Thymus (tissue), 11 donors: ENCODE measurements around the gene PHF2. TPM values are rescaled to one million over a fixed set of nuclear protein-coding genes. Genes with fewer than 3 reads are reported as not detected.
A peak's percentile ranks its signal among the peaks of the same experiment; 100 is the strongest.

Experiments
- DNase-seq, 9 donors: peaks; one replicate each; pipeline ENCODE4 v3.0.0-alpha.2; 2013; ENCODE audit warnings: low spot score in 9 of 9, low read depth in 6 of 9, missing footprints in 1 of 9
- H3K27ac ChIP-seq, 2 donors: one replicate each; pipeline ENCODE4 v1.5.1; 2013; ENCODE audit warnings: control low read depth in 1 of 2, low read depth in 1 of 2, low read length in 1 of 2, mild to moderate bottlenecking in 1 of 2, moderate library complexity in 1 of 2
- H3K27me3 ChIP-seq, 2 donors: one replicate each; pipeline ENCODE4 v1.5.1; 2013; ENCODE audit warnings: low read length in 1 of 2; ENCODE audit not compliant: control insufficient read depth in 2 of 2, insufficient read depth in 1 of 2
- H3K36me3 ChIP-seq, 2 donors: one replicate each; pipeline ENCODE4 v1.5.1; 2013; ENCODE audit warnings: low read length in 1 of 2, mild to moderate bottlenecking in 1 of 2, moderate library complexity in 1 of 2; ENCODE audit not compliant: control insufficient read depth in 2 of 2, insufficient read depth in 2 of 2
- H3K4me1 ChIP-seq, 2 donors: one replicate each; pipeline ENCODE4 v1.5.1; 2013; ENCODE audit warnings: low read length in 2 of 2; ENCODE audit not compliant: control insufficient read depth in 2 of 2, insufficient read depth in 2 of 2
- H3K4me3 ChIP-seq, 2 donors: one replicate each; pipeline ENCODE4 v1.5.1; 2013; ENCODE audit warnings: low read length in 2 of 2, control low read depth in 1 of 2, mild to moderate bottlenecking in 1 of 2
- H3K9me3 ChIP-seq, 2 donors: one replicate each; pipeline ENCODE4 v1.5.1; 2013; ENCODE audit warnings: low read length in 1 of 2, mild to moderate bottlenecking in 1 of 2; ENCODE audit not compliant: control insufficient read depth in 2 of 2, insufficient read depth in 1 of 2
- WGBS: extraction: QIAGEN DNeasy Blood & Tissue Kit; methylation state at CpG from one replicate; pipeline ENCODE4 v1.1.7; 2013; 5-methylcytosine and 5-hydroxymethylcytosine counted together
- polyA plus RNA-seq: library from polyadenylated mRNA; stranded (reverse); fragments of 200-250 nt; gene quantifications from one replicate; pipeline ENCODE4 v1.2.3, GENCODE V29; 2013
- total RNA-seq: library from RNA; stranded (reverse); fragments of 120-200 nt; gene quantifications from one replicate; pipeline ENCODE4 v1.2.4, GENCODE V29; 2013
- donor health status: healthy.

PHF2 gene
- total and polyA plus RNA-seq, 2 donors = 13.6 to 26.8 TPM

- 96% methylated on average over 3 of the region's 3 CpGs for WGBS
Measured at GRCh38 chr9:93623753-93624152, 47.4 kb downstream of the PHF2 start.

DNA sequence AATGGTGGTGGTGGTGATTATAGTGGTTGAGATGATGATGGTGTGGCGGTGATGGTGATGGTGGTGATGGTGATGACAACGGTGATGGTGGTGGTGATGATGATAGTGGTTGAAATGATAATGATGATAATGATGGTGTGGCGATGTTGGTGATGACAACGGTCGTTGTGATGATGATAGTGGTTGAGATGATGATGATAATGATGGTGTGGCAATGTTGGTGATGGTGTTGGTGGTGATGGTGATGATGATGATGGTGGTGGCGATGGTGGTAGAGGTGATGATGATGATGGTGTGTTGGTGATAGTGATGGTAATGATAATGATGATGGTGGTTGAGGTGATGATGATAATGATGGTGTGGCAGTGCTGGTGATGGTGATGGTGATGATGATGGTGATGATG, 48.0 kb downstream of the PHF2 start:
- H3K36me3 ChIP-seq = no peaks in the 10 kb centered on the region
- H3K27ac ChIP-seq = no peak overlapping the region
- DNase-seq = no peak
- H3K27me3 ChIP-seq = no peaks in the 10 kb centered on the region
- peaks cover 0 to 4% of the 10 kb centered on the region in 2 donors for H3K9me3 ChIP-seq
- H3K4me1 ChIP-seq = no peaks in the 10 kb centered on the region
- WGBS = 96% methylated on average over 6 of the region's 6 CpGs
- no peak overlapping the region for H3K4me3 ChIP-seq

More at GRCh38 chr9:93623753-93624152, 47.4 kb downstream of the PHF2 start:
- DNase-seq = no peak
- H3K9me3 ChIP-seq = peaks cover 0 to 4% of the 10 kb centered on the region in 2 donors
- no peaks in the 10 kb centered on the region for H3K36me3 ChIP-seq
- H3K4me3 ChIP-seq = no peak overlapping the region
- no peak overlapping the region for H3K27ac ChIP-seq
- no peaks in the 10 kb centered on the region for H3K4me1 ChIP-seq
- no peaks in the 10 kb centered on the region for H3K27me3 ChIP-seq

DNA sequence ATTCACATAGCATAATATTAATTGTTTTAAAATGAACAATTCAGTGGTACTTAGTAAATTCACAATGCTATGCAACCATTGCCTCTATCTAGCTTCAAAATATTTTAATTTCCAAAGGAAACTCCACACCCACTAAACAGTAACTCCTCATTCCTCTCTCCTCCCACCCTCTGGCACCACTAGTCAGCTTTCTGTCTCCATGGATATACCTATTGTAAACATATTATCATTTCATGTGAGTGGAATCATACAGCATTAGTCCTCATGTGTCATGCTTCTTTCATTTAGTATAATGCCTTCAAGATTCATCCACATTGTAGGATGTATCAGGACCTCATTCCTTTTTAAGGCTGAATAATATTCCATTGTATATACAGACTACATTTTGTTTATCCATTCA, 48.6 kb downstream of the PHF2 start:
- H3K9me3 ChIP-seq = peaks cover 0 to 4% of the 10 kb centered on the region in 2 donors
- no peak for DNase-seq
- no peak overlapping the region for H3K4me3 ChIP-seq
- peaks cover 0 to 5% of the 10 kb centered on the region in 2 donors for H3K36me3 ChIP-seq
- no peaks in the 10 kb centered on the region for H3K4me1 ChIP-seq
- no peaks in the 10 kb centered on the region for H3K27me3 ChIP-seq
- H3K27ac ChIP-seq = no peak overlapping the region

DNA sequence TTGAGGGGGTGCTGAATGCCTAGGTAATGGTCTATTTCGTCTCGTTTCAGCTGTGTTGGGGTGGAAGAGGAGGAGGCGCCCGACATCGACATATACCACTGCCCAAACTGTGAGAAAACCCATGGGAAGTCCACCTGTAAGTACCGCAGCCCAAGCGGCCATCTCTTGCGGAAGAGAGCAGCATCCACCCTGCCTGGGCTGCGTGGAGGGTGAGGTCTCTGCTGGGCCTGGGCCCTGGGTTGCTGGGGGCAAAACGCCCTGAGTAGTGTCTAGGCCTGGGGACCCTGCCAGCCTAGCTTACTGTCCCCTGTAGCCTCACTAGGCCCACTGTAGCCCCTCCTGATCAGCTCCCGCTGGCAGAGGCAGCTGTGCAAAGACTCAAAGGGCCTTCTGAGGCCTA, 53.5 kb downstream of the PHF2 start:
- DNase-seq = no peak
- Histone ChIP-seq H3K4me1 (peaks cover 0 to 6% of the 10 kb centered on the region in 2 donors), H3K9me3 (peaks cover 0 to 4% of the 10 kb centered on the region in 2 donors), H3K4me3 (no peak overlapping the region), H3K27me3 (no peaks in the 10 kb centered on the region), H3K27ac (no peak overlapping the region), H3K36me3 (peaks cover 16 to 43% of the 10 kb centered on the region in 2 donors)
- WGBS = 98% methylated on average over 11 of the region's 11 CpGs

GRCh38 chr9:93630806-93631411, 54.5 kb downstream of the PHF2 start:
- peaks cover 16 to 53% of the 10 kb centered on the region in 2 donors for H3K36me3 ChIP-seq
- no peak overlapping the region for H3K27ac ChIP-seq
- DNase-seq = no peak
- no peak overlapping the region for H3K4me3 ChIP-seq
- WGBS = 96% methylated on average over 7 of the region's 7 CpGs
- no peaks in the 10 kb centered on the region for H3K27me3 ChIP-seq
- peaks cover 0 to 6% of the 10 kb centered on the region in 2 donors for H3K4me1 ChIP-seq
- H3K9me3 ChIP-seq = peaks cover 1 to 4% of the 10 kb centered on the region in 2 donors

GRCh38 chr9:93633492-93634221, 57.3 kb downstream of the PHF2 start:
- WGBS = 76% methylated on average over 19 of the region's 19 CpGs
- peaks cover 0 to 6% of the 10 kb centered on the region in 2 donors for H3K4me1 ChIP-seq
- H3K36me3 ChIP-seq = peaks cover 29 to 71% of the 10 kb centered on the region in 2 donors
- no peaks in the 10 kb centered on the region for H3K27me3 ChIP-seq
- no peak overlapping the region for H3K27ac ChIP-seq
- peaks cover 6 to 8% of the 10 kb centered on the region in 2 donors for H3K9me3 ChIP-seq
- peak in 3 of 9 donors; percentile 3 to 45 (median 21) for DNase-seq
- no peak overlapping the region for H3K4me3 ChIP-seq

DNA sequence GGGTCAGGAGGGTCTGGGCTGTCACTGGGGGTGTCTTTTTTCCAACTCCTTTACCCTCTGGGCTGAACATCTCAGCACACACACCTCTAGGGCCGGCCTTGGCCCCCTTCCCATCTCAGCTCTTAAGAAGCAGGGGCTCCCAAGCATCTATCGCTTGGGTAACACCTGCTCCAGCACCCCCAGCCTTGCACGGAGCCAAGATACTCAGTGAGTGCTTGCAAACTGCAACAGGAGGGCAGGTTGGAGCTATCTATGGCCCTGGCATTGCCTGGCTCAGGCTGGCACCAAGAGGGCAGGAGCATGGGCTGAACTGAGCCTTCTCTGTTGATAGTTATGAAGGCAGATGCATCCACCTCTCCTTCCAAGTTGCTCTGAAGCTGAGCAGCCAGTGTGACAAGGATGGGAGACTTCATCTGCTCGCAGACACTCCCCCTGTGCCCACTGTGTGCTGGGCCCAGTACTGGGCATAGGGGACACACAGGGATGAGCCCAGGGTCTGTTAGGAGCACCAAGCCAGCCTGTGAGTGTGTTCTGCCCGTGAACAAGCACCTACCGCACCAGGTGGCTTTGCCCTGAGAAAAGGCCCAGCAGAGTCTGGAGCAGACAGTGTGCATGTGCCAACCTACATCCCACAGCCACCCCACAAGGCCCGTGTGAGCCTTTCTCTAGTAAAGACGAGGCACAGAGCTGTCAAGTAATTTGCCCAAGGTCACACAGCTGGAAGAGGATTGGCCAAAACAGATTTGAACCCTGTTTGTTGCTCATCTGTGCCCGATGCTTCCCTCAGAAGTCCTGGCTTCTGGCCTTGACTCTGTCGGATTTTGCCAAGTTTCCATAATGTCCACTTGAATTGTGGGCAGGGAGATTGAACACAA, 58.2 kb downstream of the PHF2 start:
- peaks cover 6 to 8% of the 10 kb centered on the region in 2 donors for H3K9me3 ChIP-seq
- no peaks in the 10 kb centered on the region for H3K27me3 ChIP-seq
- DNase-seq = no peak
- H3K4me1 ChIP-seq = peaks cover 0 to 6% of the 10 kb centered on the region in 2 donors
- WGBS = 90% methylated on average over 10 of the region's 10 CpGs
- H3K4me3 ChIP-seq = no peak overlapping the region
- no peak overlapping the region for H3K27ac ChIP-seq
- H3K36me3 ChIP-seq = peaks cover 29 to 70% of the 10 kb centered on the region in 2 donors

- Histone ChIP-seq H3K36me3 (peaks cover 25 to 61% of the 10 kb centered on the region in 2 donors), H3K27me3 (no peaks in the 10 kb centered on the region)
- no peak for DNase-seq
Measured at GRCh38 chr9:93635186-93636107, 59.1 kb downstream of the PHF2 start.

More at GRCh38 chr9:93635186-93636107, 59.1 kb downstream of the PHF2 start:
- Histone ChIP-seq H3K27ac (no peak overlapping the region), H3K9me3 (peaks cover 6 to 8% of the 10 kb centered on the region in 2 donors), H3K4me1 (peaks cover 0 to 6% of the 10 kb centered on the region in 2 donors), H3K4me3 (no peak overlapping the region)
- 98% methylated on average over 13 of the region's 13 CpGs for WGBS
